DND-41 (cell line): Measurements from ENCODE around the gene TXNIP.

Experiments
- ATAC-seq: fragments of 200-7000 bp; cut with Tn5 transposase; 3 replicates; pipeline ENCODE4 v1.9.1; 2021; ENCODE audit warnings: low read depth; ENCODE audit not compliant: insufficient read depth
- DNase-seq: peaks from one replicate; pipeline ENCODE4 v3.0.0-alpha.2; 2020
- H2AFZ ChIP-seq: 2 replicates; pipeline ENCODE4 v1.6.0; 2012; ENCODE audit warnings: low read depth, low read length
- H3K27ac ChIP-seq: 2 replicates; pipeline ENCODE4 v1.5.1; 2012; ENCODE audit warnings: low read length, inconsistent platforms
- H3K27me3 ChIP-seq: fragments of 200-600 bp; sonication (generic); 2 replicates; pipeline ENCODE4 v1.6.0; 2012; ENCODE audit warnings: low read length, mild to moderate bottlenecking, inconsistent platforms; ENCODE audit not compliant: insufficient read depth, poor library complexity
- H3K36me3 ChIP-seq: 2 replicates; pipeline ENCODE4 v1.5.1; 2012; ENCODE audit warnings: low read length, inconsistent platforms; ENCODE audit not compliant: insufficient read depth
- H3K4me1 ChIP-seq: 2 replicates; pipeline ENCODE4 v1.5.1; 2012; ENCODE audit warnings: mild to moderate bottlenecking, low read length; ENCODE audit not compliant: insufficient read depth
- H3K4me2 ChIP-seq: 2 replicates; pipeline ENCODE4 v1.6.0; 2012; ENCODE audit warnings: mild to moderate bottlenecking, moderate library complexity, low read length, inconsistent platforms; ENCODE audit not compliant: insufficient read depth
- H3K4me3 ChIP-seq, 2 experiments: fragments of 200-600 bp in 1 of 2; shearing (Covaris generic) in 1 of 2; 2 replicates each; pipeline ENCODE4 v1.5.1; 2012 to 2016; ENCODE audit warnings: inconsistent platforms in 2 of 2, low read length in 2 of 2, mild to moderate bottlenecking in 2 of 2, low read depth in 1 of 2, moderate library complexity in 1 of 2
- H3K79me2 ChIP-seq: 2 replicates; pipeline ENCODE4 v1.6.0; 2012; ENCODE audit warnings: low read length, inconsistent platforms; ENCODE audit not compliant: insufficient read depth
- H3K9ac ChIP-seq: 2 replicates; pipeline ENCODE4 v1.6.0; 2012; ENCODE audit warnings: low read depth, mild to moderate bottlenecking, inconsistent platforms, low read length, moderate library complexity
- H3K9me3 ChIP-seq: 2 replicates; pipeline ENCODE4 v1.5.1; 2012; ENCODE audit warnings: low read length, moderate library complexity, mild to moderate bottlenecking, inconsistent platforms; ENCODE audit not compliant: insufficient read depth, severe bottlenecking
- H4K20me1 ChIP-seq: 2 replicates; pipeline ENCODE4 v1.6.0; 2012; ENCODE audit warnings: low read length; ENCODE audit not compliant: insufficient read depth
- EZH2 ChIP-seq: IDR thresholded peaks from 3 replicates; pipeline ENCODE4 v1.6.1; 2012; ENCODE audit warnings: borderline replicate concordance, low read depth, mild to moderate bottlenecking, moderate library complexity, low read length, inconsistent platforms; ENCODE audit not compliant: severe bottlenecking
- TF ChIP-seq, protein P1 (sequence below): IDR thresholded peaks from 2 replicates; pipeline ENCODE4 v1.5.1; 2012; ENCODE audit warnings: borderline replicate concordance, low read length, moderate library complexity, mild to moderate bottlenecking; ENCODE audit not compliant: poor library complexity, severe bottlenecking; ENCODE audit errors: extremely low read depth

TXNIP gene

DNA sequence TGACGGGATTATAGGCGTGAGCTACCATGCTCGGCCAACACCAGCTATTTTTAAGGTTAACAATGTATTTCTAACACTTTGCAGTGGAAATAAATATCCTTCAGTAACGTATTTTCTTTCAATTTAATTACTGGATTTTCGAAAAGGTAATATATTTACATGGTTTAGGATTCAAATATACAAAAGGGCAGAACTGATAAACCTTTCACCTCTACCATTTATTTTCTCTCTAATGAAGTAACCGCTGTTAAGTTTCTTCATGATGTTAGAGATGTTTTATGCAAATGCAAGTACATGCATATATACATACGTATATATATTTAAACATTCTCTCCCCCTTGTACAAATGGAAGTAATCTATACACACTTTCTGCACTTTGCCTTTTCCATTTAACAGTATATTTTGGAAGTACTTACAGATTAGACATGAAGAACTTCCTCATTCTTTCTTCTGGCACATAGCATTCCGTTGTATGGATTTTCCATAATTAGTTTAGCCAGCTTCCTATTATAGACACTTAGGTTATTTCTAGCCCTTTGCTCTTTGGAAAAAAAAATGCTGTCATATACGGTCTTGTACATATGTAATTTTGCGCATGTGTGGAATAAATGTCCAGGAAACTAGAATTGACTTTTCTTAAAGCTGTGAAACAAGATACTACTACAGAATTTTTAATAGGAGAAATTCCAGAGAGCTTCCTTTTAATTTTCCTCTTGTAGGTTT is 40.0 kb upstream of the TXNIP start:
- peak overlapping the region; percentile 62 for H3K9ac ChIP-seq
- H3K36me3 ChIP-seq = no peaks in the 10 kb centered on the region
- ATAC-seq (no peak), DNase-seq (no peak)
- H3K27me3 ChIP-seq = no peaks in the 10 kb centered on the region
- no peaks in the 10 kb centered on the region for H3K9me3 ChIP-seq
- H3K27ac ChIP-seq = peak overlapping the region; percentile 3; the same call in 1 of the 2 replicates
- peak overlapping the region; percentile 76 for H3K4me2 ChIP-seq
- TF ChIP-seq, protein P1, sequence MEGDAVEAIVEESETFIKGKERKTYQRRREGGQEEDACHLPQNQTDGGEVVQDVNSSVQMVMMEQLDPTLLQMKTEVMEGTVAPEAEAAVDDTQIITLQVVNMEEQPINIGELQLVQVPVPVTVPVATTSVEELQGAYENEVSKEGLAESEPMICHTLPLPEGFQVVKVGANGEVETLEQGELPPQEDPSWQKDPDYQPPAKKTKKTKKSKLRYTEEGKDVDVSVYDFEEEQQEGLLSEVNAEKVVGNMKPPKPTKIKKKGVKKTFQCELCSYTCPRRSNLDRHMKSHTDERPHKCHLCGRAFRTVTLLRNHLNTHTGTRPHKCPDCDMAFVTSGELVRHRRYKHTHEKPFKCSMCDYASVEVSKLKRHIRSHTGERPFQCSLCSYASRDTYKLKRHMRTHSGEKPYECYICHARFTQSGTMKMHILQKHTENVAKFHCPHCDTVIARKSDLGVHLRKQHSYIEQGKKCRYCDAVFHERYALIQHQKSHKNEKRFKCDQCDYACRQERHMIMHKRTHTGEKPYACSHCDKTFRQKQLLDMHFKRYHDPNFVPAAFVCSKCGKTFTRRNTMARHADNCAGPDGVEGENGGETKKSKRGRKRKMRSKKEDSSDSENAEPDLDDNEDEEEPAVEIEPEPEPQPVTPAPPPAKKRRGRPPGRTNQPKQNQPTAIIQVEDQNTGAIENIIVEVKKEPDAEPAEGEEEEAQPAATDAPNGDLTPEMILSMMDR = no peak
- no peak for TF ChIP-seq EZH2
- H2AFZ ChIP-seq = no peak overlapping the region
- H3K4me3 ChIP-seq = peak overlapping the region; percentile 58 to 64; a peak in 3 of 4 replicates
- no peaks in the 10 kb centered on the region for H3K79me2 ChIP-seq
- no peaks in the 10 kb centered on the region for H4K20me1 ChIP-seq
- peaks cover 42% of the 10 kb centered on the region for H3K4me1 ChIP-seq

DNA sequence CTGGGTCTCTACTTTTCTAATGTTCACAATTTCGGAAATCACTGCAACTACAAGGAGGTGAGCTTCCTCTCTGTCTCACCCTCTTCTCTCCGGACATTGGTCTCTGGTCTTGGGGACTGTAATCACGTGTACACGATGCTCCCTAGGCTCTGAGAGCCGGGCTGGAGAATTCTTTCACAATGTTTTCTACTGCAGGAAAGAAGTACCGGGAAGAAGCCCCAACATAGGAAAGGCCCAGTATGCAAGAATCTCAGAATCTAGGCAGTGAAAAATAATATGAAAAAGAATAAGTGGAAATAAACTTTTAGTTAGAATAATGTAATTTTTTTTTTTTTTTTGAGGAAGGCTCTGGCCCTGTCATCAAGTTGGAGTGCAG is 38.7 kb upstream of the TXNIP start:
- ATAC-seq = no peak
- Histone ChIP-seq H3K36me3 (no peaks in the 10 kb centered on the region), H3K4me3 (peak overlapping the region in 1 of 2 experiments; percentile 58; a peak in 3 of 4 replicates), H3K4me2 (peak overlapping the region; percentile 76), H4K20me1 (no peaks in the 10 kb centered on the region), H3K79me2 (no peaks in the 10 kb centered on the region), H3K9ac (peak overlapping the region; percentile 20; the same call in 1 of the 2 replicates), H3K9me3 (no peaks in the 10 kb centered on the region), H3K4me1 (peaks cover 42% of the 10 kb centered on the region), H3K27ac (no peak overlapping the region), H3K27me3 (no peaks in the 10 kb centered on the region), H2AFZ (peak overlapping the region; percentile 28; the same call in 1 of the 2 replicates)
- DNase-seq = no peak
- no peak for TF ChIP-seq EZH2
- TF ChIP-seq, protein P1 = no peak

DNA sequence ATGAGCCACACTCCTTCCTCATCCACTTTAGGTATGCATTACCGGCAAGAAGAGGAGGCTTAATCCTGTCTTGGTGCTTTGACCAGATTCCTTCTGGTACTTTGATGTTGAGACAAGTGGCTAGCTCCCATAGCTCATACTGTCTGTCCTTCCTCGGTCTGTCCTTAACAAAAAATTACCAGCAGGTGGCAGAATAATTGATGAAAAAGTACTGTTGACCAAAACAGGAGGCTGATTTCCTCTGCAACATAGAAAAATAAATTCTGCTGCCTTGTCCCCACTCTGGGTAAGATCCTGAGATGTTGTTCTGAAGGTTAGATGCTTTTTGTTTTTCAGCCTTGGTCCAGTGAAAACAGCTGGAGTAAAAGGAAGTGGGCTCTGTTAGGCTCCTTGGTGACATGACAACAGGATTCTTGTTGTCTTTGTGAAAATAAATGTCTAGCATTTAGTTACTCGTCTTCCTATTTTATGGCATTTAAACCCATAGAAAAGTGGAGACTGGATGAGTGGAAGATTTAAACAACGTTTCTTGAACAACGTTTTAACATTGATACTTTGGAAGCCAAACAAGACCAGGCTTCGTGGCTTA is 36.3 kb upstream of the TXNIP start:
- Histone ChIP-seq H2AFZ (no peak overlapping the region), H3K4me2 (no peak overlapping the region)

More for the DNA sequence above, 36.3 kb upstream of the TXNIP start:
- peaks cover 29% of the 10 kb centered on the region for H3K4me1 ChIP-seq
- no peak overlapping the region for H3K4me3 ChIP-seq
- H3K27me3 ChIP-seq = no peaks in the 10 kb centered on the region
- ATAC-seq = peak; percentile 23; the same call in 1 of the 3 replicates
- no peak overlapping the region for H3K9ac ChIP-seq
- no peaks in the 10 kb centered on the region for H4K20me1 ChIP-seq
- H3K9me3 ChIP-seq = no peaks in the 10 kb centered on the region
- no peak overlapping the region for H3K27ac ChIP-seq
- no peaks in the 10 kb centered on the region for H3K79me2 ChIP-seq
- H3K36me3 ChIP-seq = no peaks in the 10 kb centered on the region
- no peak for TF ChIP-seq EZH2
- TF ChIP-seq, protein P1 = peak; percentile 70
- DNase-seq = no peak
